Subcutaneous abdominal adipose tissue (tissue), 5 donors: ENCODE data around the gene RFESD.
"Not testable (repeated sequence)": the region's sequence is repeated elsewhere in the genome, so short reads cannot be mapped to it uniquely, and the experiment has no call there.

Experiments
- H3K27ac ChIP-seq: one replicate; pipeline ENCODE4 v1.7.0; 2013; ENCODE audit warnings: low read depth, mild to moderate bottlenecking, inconsistent platforms, low read length, moderate library complexity
- H3K27me3 ChIP-seq, 5 donors: one replicate each; pipeline ENCODE4 v1.7.0; 2013; ENCODE audit warnings: low read length in 5 of 5, inconsistent platforms in 1 of 5; ENCODE audit not compliant: control insufficient read depth in 5 of 5, insufficient read depth in 4 of 5
- H3K36me3 ChIP-seq, 5 donors: one replicate each; pipeline ENCODE4 v1.7.0; 2013; ENCODE audit warnings: low read length in 5 of 5; ENCODE audit not compliant: control insufficient read depth in 5 of 5, insufficient read depth in 5 of 5
- H3K4me1 ChIP-seq, 5 donors: one replicate each; pipeline ENCODE4 v1.7.0; 2013; ENCODE audit warnings: low read length in 5 of 5, mild to moderate bottlenecking in 3 of 5, moderate library complexity in 1 of 5; ENCODE audit not compliant: control insufficient read depth in 5 of 5, insufficient read depth in 5 of 5
- H3K4me3 ChIP-seq, 5 donors: one replicate each; pipeline ENCODE4 v1.7.0; 2013; ENCODE audit warnings: low read length in 5 of 5, low read depth in 1 of 5
- H3K9ac ChIP-seq, 5 donors: one replicate each; pipeline ENCODE4 v1.7.0; 2013; ENCODE audit warnings: low read length in 5 of 5, mild to moderate bottlenecking in 4 of 5, moderate library complexity in 3 of 5
- H3K9me3 ChIP-seq, 5 donors: one replicate each; pipeline ENCODE4 v1.7.0; 2013; ENCODE audit warnings: low read length in 5 of 5; ENCODE audit not compliant: control insufficient read depth in 5 of 5
- donor health status: healthy.
- donor health status: healthy.
- donor health status: healthy.
- donor health status: healthy.
- donor health status: healthy.

The RFESD gene

DNA sequence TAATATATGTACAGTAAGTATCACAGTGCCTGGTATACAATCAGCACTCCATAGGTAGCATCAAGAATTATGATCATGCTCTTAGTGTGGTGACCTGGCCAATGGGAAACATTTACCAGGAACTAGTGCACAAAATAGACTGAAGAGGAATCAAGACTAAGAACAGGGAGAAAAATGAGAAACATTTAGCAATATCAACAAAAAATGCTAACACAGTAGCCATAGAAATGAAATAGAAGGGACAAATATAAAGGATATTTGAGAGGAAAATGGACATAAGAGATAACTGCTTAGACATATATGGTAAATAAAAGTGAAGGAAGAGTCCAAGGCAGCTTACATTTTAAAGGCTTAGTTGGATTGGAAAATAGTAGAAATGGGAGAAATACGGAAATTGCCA, 52.8 kb downstream of the RFESD start:
- H3K4me3 ChIP-seq, result no peak overlapping the region
- H3K4me1 ChIP-seq, result peaks cover 0 to 8% (median 6%) of the 10 kb centered on the region in 5 donors
- H3K9ac ChIP-seq, result no peak overlapping the region
- no peak overlapping the region for H3K27ac ChIP-seq
- H3K27me3 ChIP-seq, result no peaks in the 10 kb centered on the region
- no peaks in the 10 kb centered on the region for H3K9me3 ChIP-seq
- H3K36me3 ChIP-seq, result peaks cover 0 to 3% (median 0%) of the 10 kb centered on the region in 5 donors

DNA sequence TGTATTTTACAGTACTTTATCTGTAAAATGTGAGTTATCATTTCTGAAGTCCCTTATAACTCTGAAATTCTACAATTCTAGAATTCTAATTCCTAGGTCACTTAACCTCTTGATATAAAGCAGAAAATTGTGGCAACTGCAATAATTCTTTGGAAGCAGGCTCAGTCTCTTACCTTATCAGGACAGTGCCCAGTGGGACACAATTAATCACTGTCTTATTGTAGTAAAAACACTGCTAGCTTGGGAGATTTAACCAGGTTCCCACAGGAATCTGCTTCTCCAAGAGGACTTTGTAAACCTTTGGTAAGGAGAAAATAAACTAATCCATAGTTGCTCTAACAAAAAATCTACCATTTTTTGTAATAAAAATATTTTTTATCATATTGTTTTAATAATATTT, 54.5 kb downstream of the RFESD start:
- Histone ChIP-seq H3K4me3 (no peak overlapping the region), H3K4me1 (peaks cover 0 to 8% (median 6%) of the 10 kb centered on the region in 5 donors), H3K27ac (no peak overlapping the region), H3K27me3 (no peaks in the 10 kb centered on the region), H3K36me3 (peaks cover 0 to 3% (median 0%) of the 10 kb centered on the region in 5 donors), H3K9me3 (no peaks in the 10 kb centered on the region), H3K9ac (no peak overlapping the region)

DNA sequence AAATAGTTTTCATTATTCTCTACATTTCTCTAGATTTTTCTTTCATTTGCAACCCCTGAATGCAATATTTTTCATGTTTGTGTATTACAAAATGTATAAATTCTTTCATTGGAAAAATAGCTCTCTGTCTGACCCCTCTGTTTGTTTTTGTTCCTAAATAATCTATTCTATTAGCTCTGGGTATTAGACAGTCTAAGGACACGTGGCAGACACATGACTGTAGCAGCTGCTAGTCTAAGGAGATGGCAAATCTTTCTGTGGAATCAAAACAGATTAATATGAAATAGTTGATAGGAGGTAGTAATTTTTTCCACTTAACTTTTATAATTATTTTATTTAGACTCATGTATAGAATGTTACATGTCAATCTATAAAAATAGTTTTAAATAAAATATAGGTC, 57.6 kb downstream of the RFESD start:
- H3K9me3 ChIP-seq, result no peaks in the 10 kb centered on the region
- H3K4me1 ChIP-seq, result no peaks in the 10 kb centered on the region
- H3K9ac ChIP-seq, result no peak overlapping the region
- no peak overlapping the region for H3K27ac ChIP-seq
- H3K36me3 ChIP-seq, result peaks cover 0 to 3% (median 0%) of the 10 kb centered on the region in 5 donors
- no peaks in the 10 kb centered on the region for H3K27me3 ChIP-seq
- H3K4me3 ChIP-seq, result no peak overlapping the region

GRCh38 chr5:95706196-95706595, 59.6 kb downstream of the RFESD start:
- not testable (repeated sequence) for H3K27ac ChIP-seq, H3K27me3 ChIP-seq, H3K4me3 ChIP-seq, H3K36me3 ChIP-seq, H3K9ac ChIP-seq, H3K9me3 ChIP-seq
- H3K4me1 ChIP-seq, result peaks cover 0 to 10% (median 9%) of the 10 kb centered on the region in 5 donors

DNA sequence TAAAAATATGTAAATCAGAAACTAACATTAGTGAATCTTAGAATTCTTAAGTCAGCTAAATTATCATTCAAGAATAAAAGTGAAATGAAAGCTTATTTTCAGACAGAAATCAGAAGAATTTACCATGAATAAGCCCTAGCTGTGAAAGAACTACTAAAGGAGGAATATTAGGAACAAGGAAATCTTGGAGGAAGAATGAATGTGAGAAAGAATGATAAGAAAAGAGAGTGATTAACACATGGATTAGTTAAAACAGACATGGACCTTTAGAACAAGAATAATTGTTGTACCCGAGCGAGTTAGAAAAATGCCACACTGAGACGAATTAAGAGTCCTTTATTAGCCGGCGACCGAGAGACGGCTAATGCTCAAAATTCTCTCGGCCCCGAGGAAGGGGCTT, 60.5 kb downstream of the RFESD start:
- Histone ChIP-seq H3K4me1 (peaks cover 0 to 12% (median 10%) of the 10 kb centered on the region in 5 donors), H3K9ac (no peak overlapping the region), H3K27me3 (no peaks in the 10 kb centered on the region)

More for the DNA sequence above, 60.5 kb downstream of the RFESD start:
- Histone ChIP-seq H3K36me3 (peaks cover 0 to 3% (median 0%) of the 10 kb centered on the region in 5 donors), H3K9me3 (no peaks in the 10 kb centered on the region), H3K4me3 (no peak overlapping the region), H3K27ac (no peak overlapping the region)
